Neuronal stem cell (in vitro differentiated cells): Measurements from ENCODE around the gene OTOG.
A peak's percentile ranks its signal among the peaks of the same experiment; 100 is the strongest.

Source experiments
- DNase-seq: peaks from one replicate; pipeline ENCODE4 v3.0.0-alpha.2; 2013; ENCODE audit warnings: low spot score
- H2AFZ ChIP-seq: one replicate; pipeline ENCODE4 v1.6.1; 2013; ENCODE audit warnings: mild to moderate bottlenecking, low read length, inconsistent platforms
- H2AK5ac ChIP-seq: 2 replicates; pipeline ENCODE4 v1.6.1; 2013; ENCODE audit warnings: low read depth, mild to moderate bottlenecking, inconsistent platforms, low read length, moderate library complexity, mixed read lengths
- H2BK120ac ChIP-seq: 2 replicates; pipeline ENCODE4 v1.6.1; 2013; ENCODE audit warnings: low read depth, mild to moderate bottlenecking, inconsistent platforms, low read length, moderate library complexity, mixed read lengths
- H2BK12ac ChIP-seq: one replicate; pipeline ENCODE4 v1.6.1; 2013; ENCODE audit warnings: low read length, inconsistent platforms
- H2BK15ac ChIP-seq: 2 replicates; pipeline ENCODE4 v1.6.1; 2013; ENCODE audit warnings: mild to moderate bottlenecking, low read length, inconsistent platforms, mixed read lengths
- H2BK5ac ChIP-seq: one replicate; pipeline ENCODE4 v1.6.1; 2013; ENCODE audit warnings: inconsistent platforms, mild to moderate bottlenecking, low read length, moderate library complexity
- H3K14ac ChIP-seq: one replicate; pipeline ENCODE4 v1.6.1; 2013; ENCODE audit warnings: low read length, inconsistent platforms
- H3K18ac ChIP-seq: 2 replicates; pipeline ENCODE4 v1.6.1; 2013; ENCODE audit warnings: low read length, inconsistent platforms
- H3K23ac ChIP-seq: 2 replicates; pipeline ENCODE4 v1.6.1; 2013; ENCODE audit warnings: low read depth, mild to moderate bottlenecking, mixed read lengths, low read length, inconsistent platforms; ENCODE audit not compliant: poor library complexity
- H3K27ac ChIP-seq: replicated peaks from 3 replicates; pipeline ENCODE4 v1.5.1; 2013; ENCODE audit warnings: low read length, inconsistent platforms
- H3K27me3 ChIP-seq, 3 experiments: 2 replicates each; pipeline ENCODE4 v1.6.1; 2013; ENCODE audit warnings: low read length in 3 of 3, mild to moderate bottlenecking in 2 of 3, inconsistent platforms in 1 of 3, low read depth in 1 of 3, mixed read lengths in 1 of 3, moderate library complexity in 1 of 3; ENCODE audit not compliant: control insufficient read depth in 3 of 3, insufficient read depth in 3 of 3
- H3K36me3 ChIP-seq, 2 donors: replicated peaks in 1 of 2; 2 replicates each; pipeline ENCODE4 v1.6.1; 2013; ENCODE audit warnings: low read length in 2 of 2; ENCODE audit not compliant: control insufficient read depth in 2 of 2, insufficient read depth in 2 of 2
- H3K4ac ChIP-seq: 2 replicates; pipeline ENCODE4 v1.6.1; 2013; ENCODE audit warnings: inconsistent platforms, mild to moderate bottlenecking, low read length, moderate library complexity
- H3K4me1 ChIP-seq, 2 donors: 1 replicate in 1 of 2; 2 replicates in 1 of 2; pipeline ENCODE4 v1.6.1; 2013; ENCODE audit warnings: low read length in 2 of 2, low read depth in 1 of 2; ENCODE audit not compliant: control insufficient read depth in 2 of 2, insufficient read depth in 1 of 2
- H3K4me2 ChIP-seq: one replicate; pipeline ENCODE4 v1.6.1; 2013; ENCODE audit warnings: mild to moderate bottlenecking, low read length, inconsistent platforms; ENCODE audit not compliant: insufficient read depth, poor library complexity, severe bottlenecking
- H3K4me3 ChIP-seq, 2 donors: 2 replicates each; pipeline ENCODE4 v1.5.1; 2013; ENCODE audit warnings: low read length in 2 of 2, mild to moderate bottlenecking in 2 of 2, inconsistent platforms in 1 of 2, moderate library complexity in 1 of 2
- H3K79me1 ChIP-seq: one replicate; pipeline ENCODE4 v1.6.1; 2013; ENCODE audit warnings: low read depth, mild to moderate bottlenecking, inconsistent platforms, low read length, moderate library complexity
- H3K9ac ChIP-seq: one replicate; pipeline ENCODE4 v1.6.1; 2013; ENCODE audit warnings: mild to moderate bottlenecking, low read depth, low read length, inconsistent platforms; ENCODE audit not compliant: poor library complexity
- H3K9me3 ChIP-seq, 2 donors: replicated peaks in 1 of 2; 2 replicates each; pipeline versions ENCODE3 to v1.6.1; 2013; ENCODE audit warnings: low read length in 2 of 2, mild to moderate bottlenecking in 2 of 2, inconsistent platforms in 1 of 2, low read depth in 1 of 2, mixed read lengths in 1 of 2, moderate library complexity in 1 of 2; ENCODE audit not compliant: control insufficient read depth in 2 of 2, insufficient read depth in 1 of 2
- H4K8ac ChIP-seq: one replicate; pipeline ENCODE4 v1.6.1; 2013; ENCODE audit warnings: low read depth, mild to moderate bottlenecking, inconsistent platforms, low read length, moderate library complexity
- H4K91ac ChIP-seq: one replicate; pipeline ENCODE4 v1.6.1; 2013; ENCODE audit warnings: low read length, low read depth, mild to moderate bottlenecking, inconsistent platforms; ENCODE audit not compliant: poor library complexity
- WGBS, 2 donors: extraction: QIAGEN DNeasy Blood & Tissue Kit; methylation state at CpG; one replicate each; pipeline ENCODE4 v1.1.7; 2013; ENCODE audit warnings: missing lambda C conversion rate in 2 of 2, mixed read lengths in 1 of 2; ENCODE audit not compliant: insufficient read length in 2 of 2, insufficient replicate concordance in 1 of 2; ENCODE audit errors: extremely low coverage in 2 of 2; 5-methylcytosine and 5-hydroxymethylcytosine counted together

OTOG gene

DNA sequence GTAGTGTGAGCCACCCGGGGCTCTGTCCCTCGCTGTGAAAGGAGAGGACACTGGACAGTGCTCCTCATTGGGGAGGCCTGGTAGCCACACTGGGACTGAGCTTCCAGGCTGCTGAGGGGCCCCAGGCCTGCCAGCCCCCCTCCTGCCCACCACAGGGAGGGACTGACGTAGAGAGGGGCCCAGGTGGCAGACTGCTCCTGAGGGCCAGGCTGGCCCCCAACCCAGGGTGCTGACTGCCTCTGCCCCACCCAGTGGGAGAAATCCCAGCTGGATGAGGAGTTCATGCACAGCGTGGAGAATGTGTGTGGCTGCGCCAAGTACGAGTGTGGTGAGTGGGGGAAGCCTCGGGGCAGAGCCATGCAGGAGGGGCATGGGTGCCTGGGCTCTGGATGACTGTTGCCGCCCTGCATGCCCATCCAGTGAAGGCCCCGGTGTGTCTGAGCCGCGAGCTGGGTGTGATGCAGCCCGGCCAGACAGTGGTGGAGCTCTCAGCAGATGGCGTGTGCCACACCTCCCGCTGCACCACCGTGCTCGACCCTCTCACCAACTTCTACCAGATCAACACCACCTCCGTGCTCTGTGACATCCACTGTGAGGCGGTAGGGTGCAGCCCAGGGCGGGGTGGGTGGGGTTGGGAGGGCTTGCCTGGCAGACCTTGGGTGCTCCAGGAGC, 93.6 kb downstream of the OTOG start:
- no peak overlapping the region for H2BK5ac ChIP-seq
- no peak overlapping the region for H4K91ac ChIP-seq
- no peak overlapping the region for H4K8ac ChIP-seq
- no peak overlapping the region for H3K9ac ChIP-seq
- H3K4me3 ChIP-seq, result no peak overlapping the region
- WGBS, 2 donors, result no CpG with 5 or more reads among the region's 19 CpGs
- H2BK120ac ChIP-seq, result no peak overlapping the region
- peak overlapping the region; percentile 41 for H3K18ac ChIP-seq
- no peak overlapping the region for H3K27ac ChIP-seq
- no peak overlapping the region for H3K4me2 ChIP-seq
- H2BK15ac ChIP-seq, result no peak overlapping the region
- no peak overlapping the region for H3K4ac ChIP-seq
- H3K27me3 ChIP-seq, result peaks cover 0 to 14% (median 0%) of the 10 kb centered on the region in 3 experiments
- H3K23ac ChIP-seq, result peak overlapping the region; percentile 37
- H3K79me1 ChIP-seq, result no peaks in the 10 kb centered on the region
- no peaks in the 10 kb centered on the region for H3K9me3 ChIP-seq
- H2AK5ac ChIP-seq, result no peak overlapping the region
- H2AFZ ChIP-seq, result no peak overlapping the region
- H3K14ac ChIP-seq, result no peak overlapping the region
- H2BK12ac ChIP-seq, result no peak overlapping the region
- H3K4me1 ChIP-seq, result no peaks in the 10 kb centered on the region
- no peak for DNase-seq
- H3K36me3 ChIP-seq, result no peaks in the 10 kb centered on the region

DNA sequence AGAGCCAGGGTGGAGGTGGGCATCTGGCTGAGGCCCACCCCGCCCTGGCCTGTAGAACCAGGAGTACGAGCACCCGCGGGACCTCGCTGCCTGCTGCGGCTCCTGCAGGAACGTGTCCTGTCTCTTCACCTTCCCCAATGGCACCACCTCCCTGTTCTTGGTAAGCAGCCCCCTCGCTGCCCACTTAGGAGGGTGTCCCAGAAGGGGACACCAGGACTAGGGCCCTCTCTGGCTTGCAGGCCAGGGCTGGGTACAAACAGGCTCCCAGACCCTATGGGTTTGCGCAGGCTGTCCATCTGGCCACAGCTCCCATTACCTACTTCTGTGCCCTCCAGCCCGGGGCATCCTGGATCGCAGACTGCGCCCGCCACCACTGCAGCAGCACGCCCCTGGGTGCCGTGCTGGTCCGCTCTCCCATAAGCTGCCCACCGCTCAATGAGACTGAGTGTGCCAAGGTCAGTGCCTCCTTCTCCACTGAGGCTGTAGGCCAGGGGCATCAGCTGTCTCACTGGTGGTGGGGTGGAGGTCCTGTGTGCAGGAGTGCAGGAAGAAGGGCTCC, 94.8 kb downstream of the OTOG start:
- no peak overlapping the region for H3K9ac ChIP-seq
- H3K4me1 ChIP-seq, result no peaks in the 10 kb centered on the region
- peak overlapping the region; percentile 58 for H2AK5ac ChIP-seq
- H3K23ac ChIP-seq, result no peak overlapping the region
- no peaks in the 10 kb centered on the region for H3K36me3 ChIP-seq
- H3K4ac ChIP-seq, result peak overlapping the region; percentile 70
- no peak overlapping the region for H3K27ac ChIP-seq
- no peak overlapping the region for H3K4me3 ChIP-seq
- no peak overlapping the region for H2BK12ac ChIP-seq
- no peak overlapping the region for H2BK5ac ChIP-seq
- peak overlapping the region; percentile 33 for H3K14ac ChIP-seq
- no peak overlapping the region for H4K91ac ChIP-seq
- no peak overlapping the region for H4K8ac ChIP-seq
- peaks cover 0 to 12% (median 0%) of the 10 kb centered on the region in 3 experiments for H3K27me3 ChIP-seq
- H3K79me1 ChIP-seq, result no peaks in the 10 kb centered on the region
- no CpG with 5 or more reads among the region's 17 CpGs for WGBS, 2 donors
- no peak overlapping the region for H3K4me2 ChIP-seq
- H2AFZ ChIP-seq, result no peak overlapping the region
- no peak overlapping the region for H2BK120ac ChIP-seq
- peak overlapping the region; percentile 82 for H3K18ac ChIP-seq
- no peaks in the 10 kb centered on the region for H3K9me3 ChIP-seq
- no peak for DNase-seq
- no peak overlapping the region for H2BK15ac ChIP-seq

DNA sequence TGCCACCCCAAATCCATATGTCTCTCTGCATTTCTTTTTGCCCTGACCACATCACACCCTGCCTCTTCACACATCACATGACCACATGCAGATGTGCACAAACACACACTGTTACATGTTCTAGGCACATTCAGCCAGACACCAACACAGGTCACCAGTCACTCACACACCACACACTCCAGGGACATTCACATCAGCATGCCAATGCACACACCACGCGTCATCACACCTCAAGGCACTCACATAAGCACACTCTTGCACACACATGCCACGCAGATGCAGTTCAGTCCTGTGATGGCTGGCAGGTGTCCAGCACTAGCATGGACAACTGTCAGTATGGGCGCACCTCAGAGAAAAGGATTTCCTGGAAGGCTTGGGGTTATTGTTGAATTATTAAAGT, 95.3 kb downstream of the OTOG start:
- Histone ChIP-seq H3K23ac (peak overlapping the region; percentile 1), H4K8ac (no peak overlapping the region)

DNA sequence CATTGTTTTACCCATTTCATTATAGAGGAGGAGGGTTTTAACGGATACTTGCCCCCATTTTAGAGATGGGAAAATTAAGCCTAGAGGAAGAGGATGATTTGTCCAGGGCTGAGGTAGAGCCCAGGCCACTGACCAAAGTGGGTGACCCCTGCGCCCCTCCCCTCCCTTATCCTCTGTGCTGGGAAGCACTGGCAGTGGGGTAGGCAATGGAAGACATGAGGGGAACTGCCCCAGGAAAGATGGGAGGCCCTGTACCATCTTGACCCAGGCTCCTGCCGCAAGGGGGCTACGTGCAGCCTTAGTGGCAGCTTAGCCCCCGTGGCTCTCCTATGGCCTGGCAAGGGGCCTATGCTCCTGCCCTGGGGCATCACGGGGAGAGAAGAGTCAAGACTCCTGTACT, 95.9 kb downstream of the OTOG start:
- no peak overlapping the region for H2BK5ac ChIP-seq
- no peaks in the 10 kb centered on the region for H3K79me1 ChIP-seq
- no peak overlapping the region for H2BK15ac ChIP-seq
- H3K23ac ChIP-seq, result no peak overlapping the region
- no peak overlapping the region for H2BK120ac ChIP-seq
- no peak overlapping the region for H2BK12ac ChIP-seq
- no peaks in the 10 kb centered on the region for H3K36me3 ChIP-seq
- DNase-seq, result no peak
- H4K8ac ChIP-seq, result peak overlapping the region; percentile 55
- no peak overlapping the region for H3K4ac ChIP-seq
- no peak overlapping the region for H3K4me2 ChIP-seq
- H2AK5ac ChIP-seq, result no peak overlapping the region
- H3K4me3 ChIP-seq, result no peak overlapping the region
- no CpG with 5 or more reads among the region's 6 CpGs for WGBS, 2 donors
- H3K18ac ChIP-seq, result no peak overlapping the region
- H3K14ac ChIP-seq, result no peak overlapping the region
- no peaks in the 10 kb centered on the region for H3K9me3 ChIP-seq
- no peaks in the 10 kb centered on the region for H3K4me1 ChIP-seq
- no peak overlapping the region for H4K91ac ChIP-seq
- no peak overlapping the region for H2AFZ ChIP-seq
- H3K9ac ChIP-seq, result no peak overlapping the region
- peaks cover 0 to 8% (median 2%) of the 10 kb centered on the region in 3 experiments for H3K27me3 ChIP-seq
- H3K27ac ChIP-seq, result no peak overlapping the region

More for the DNA sequence above, 95.3 kb downstream of the OTOG start:
- H3K27ac ChIP-seq, result no peak overlapping the region
- H2BK15ac ChIP-seq, result no peak overlapping the region
- H3K4ac ChIP-seq, result no peak overlapping the region
- H2BK5ac ChIP-seq, result no peak overlapping the region
- no peaks in the 10 kb centered on the region for H3K79me1 ChIP-seq
- peaks cover 0 to 8% (median 0%) of the 10 kb centered on the region in 3 experiments for H3K27me3 ChIP-seq
- no peak overlapping the region for H2AFZ ChIP-seq
- H2BK120ac ChIP-seq, result no peak overlapping the region
- H3K4me2 ChIP-seq, result no peak overlapping the region
- no peaks in the 10 kb centered on the region for H3K36me3 ChIP-seq
- no peak for DNase-seq
- H3K9ac ChIP-seq, result no peak overlapping the region
- no peak overlapping the region for H4K91ac ChIP-seq
- no peaks in the 10 kb centered on the region for H3K4me1 ChIP-seq
- no peak overlapping the region for H3K14ac ChIP-seq
- H3K9me3 ChIP-seq, result no peaks in the 10 kb centered on the region
- H3K4me3 ChIP-seq, result peak overlapping the region in 1 of 2 donors; percentile 15
- no peak overlapping the region for H3K18ac ChIP-seq
- H2BK12ac ChIP-seq, result no peak overlapping the region
- no CpG with 5 or more reads among the region's 4 CpGs for WGBS, 2 donors
- H2AK5ac ChIP-seq, result no peak overlapping the region
